HG02938 (cell line): ENCODE data around the gene NXPE3.

ENCODE experiments used
- ATAC-seq: cut with Tn5 transposase; IDR thresholded peaks from one replicate; pipeline ENCODE4 v1.9.1; 2021; ENCODE audit warnings: mild to moderate bottlenecking, moderate library complexity; ENCODE audit not compliant: unreplicated experiment

NXPE3 gene

GRCh38 chr3:101873619-101874018, 94.6 kb downstream of the NXPE3 start:
- no peak for ATAC-seq

GRCh38 chr3:101876142-101876541, 97.1 kb downstream of the NXPE3 start:
- ATAC-seq, result no peak
